Measurements from ENCODE around the gene FAM236C.
"Not testable (repeated sequence)": the region's sequence is repeated elsewhere in the genome, so short reads cannot be mapped to it uniquely, and the experiment has no call there.

Gene FAM236C

DNA sequence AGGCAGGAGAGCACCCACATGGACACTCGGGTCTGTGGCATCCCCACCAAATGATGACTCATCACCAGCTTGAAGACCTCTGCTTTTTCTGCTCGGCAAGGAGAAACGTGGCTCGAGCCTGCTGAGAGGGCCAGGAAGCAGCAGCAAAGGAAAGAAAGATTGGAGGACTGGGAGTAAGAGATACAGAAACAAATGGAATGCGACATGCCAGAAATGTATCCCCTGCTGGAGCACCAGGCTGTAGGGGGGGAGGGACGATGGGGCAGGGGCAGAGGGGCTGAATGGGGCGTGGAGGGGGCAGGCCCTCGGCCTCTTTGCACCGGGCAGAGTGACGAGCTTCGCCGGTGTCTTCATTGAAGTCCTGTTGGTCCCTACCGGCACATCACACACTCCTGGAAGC is at the start of gene FAM236C:
Gene FAM236C, plus strand, starts transcription at position 301 of the 400 bp plus-strand sequence. CDS start 100 bp downstream, outside the sequence.
- DNase-seq = not testable (repeated sequence)

- DNase-seq = not testable (repeated sequence)
Observed at GRCh38 chrX:72882898-72883297, 29.5 kb upstream of the FAM236C start.

DNA sequence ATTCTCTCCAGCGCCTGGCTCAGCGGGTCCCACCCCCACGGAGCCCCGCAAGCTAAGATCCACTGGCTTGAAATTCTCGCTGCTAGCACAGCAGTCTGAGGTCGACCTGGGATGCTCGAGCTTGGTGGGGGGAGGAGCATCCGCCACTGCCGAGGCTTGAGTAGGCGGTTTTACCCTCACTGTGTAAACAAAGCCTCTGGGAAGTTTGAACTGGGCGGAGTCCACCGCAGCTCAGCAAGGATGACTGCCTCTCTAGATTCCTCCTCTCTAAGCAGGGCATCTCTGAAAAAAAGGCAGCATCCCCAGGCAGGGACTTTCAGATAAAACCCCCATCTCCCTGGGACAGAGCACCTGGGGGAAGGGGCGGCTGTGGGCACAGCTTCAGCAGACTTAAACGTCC is 22.7 kb upstream of the FAM236C start:
- not testable (repeated sequence) for DNase-seq

DNA sequence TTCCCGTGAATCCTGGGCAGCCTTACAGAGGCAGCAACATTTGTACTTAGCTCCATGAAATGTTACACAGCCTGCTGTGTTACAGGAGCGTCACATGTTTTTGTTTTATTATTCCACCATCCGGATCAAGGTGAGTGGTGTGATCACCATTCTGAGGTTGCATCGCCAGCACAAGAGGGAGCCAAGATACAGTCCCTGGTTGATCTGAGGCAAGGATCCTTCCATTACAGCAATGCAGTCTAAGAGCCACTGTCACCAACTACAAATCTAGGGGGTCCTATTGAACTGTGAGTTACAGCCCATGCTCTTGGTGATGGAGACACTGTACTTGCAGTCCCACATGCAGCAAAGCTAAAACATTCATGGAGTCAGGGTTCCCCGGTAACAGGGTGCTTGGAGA is 3.7 kb downstream of the FAM236C start:
- DNase-seq = not testable (repeated sequence)

- not testable (repeated sequence) for DNase-seq
Observed at GRCh38 chrX:72932283-72932682, 19.9 kb downstream of the FAM236C start.

DNA sequence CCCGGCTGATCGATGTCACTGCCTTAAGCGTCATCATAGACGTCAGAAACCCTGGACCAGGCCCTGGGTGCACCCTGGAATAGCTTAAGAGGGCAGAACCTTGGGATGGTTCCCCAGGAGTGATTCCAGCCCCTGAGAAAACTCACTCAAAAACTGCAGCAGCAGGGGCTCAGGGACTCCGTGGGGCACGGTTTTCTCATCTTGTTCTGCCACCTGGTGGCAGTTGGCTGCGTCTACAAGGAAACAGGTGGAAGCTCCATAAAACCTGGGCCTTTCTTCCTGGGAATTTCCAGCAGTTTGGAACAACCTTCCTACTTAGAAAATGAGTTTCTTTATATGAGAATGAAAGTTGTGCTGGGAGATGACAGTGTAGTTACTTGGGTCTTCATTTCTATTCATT is 24.0 kb downstream of the FAM236C start:
- DNase-seq = not testable (repeated sequence)

DNA sequence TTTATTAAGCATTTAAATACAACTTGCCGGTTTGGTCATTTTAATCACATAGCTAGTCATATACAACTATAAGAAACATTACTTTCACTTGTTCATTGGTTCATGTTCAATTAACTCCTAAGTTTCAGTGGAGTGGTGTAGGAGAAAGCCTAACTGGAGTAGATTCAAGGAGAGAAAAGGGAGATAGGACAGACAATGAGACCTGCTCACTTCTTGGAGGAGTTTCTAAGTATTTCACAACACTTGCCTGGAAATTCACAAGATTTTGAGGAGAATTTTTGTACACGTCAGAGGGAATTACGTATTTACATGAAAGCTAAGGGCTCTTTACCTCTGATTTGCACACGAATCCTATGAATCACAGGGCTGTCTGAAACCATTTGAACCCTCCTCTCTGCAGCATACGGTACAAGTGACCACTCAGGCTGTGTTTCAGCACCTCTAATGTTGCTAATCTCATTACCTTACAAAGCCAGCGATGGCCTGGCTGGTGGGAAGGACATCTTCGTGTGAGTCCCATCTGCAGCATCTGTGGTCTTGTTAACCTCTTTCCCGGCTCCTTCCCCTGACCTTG is 24.6 kb downstream of the FAM236C start:
- DNase-seq = not testable (repeated sequence)

GRCh38 chrX:72937906-72938305 is 25.5 kb downstream of the FAM236C start, which contains the start of gene FAM236A:
Gene FAM236A (plus strand): TSS chrX:72938206. CDS start chrX:72938263, 57 bp downstream.
- DNase-seq = not testable (repeated sequence)

DNA sequence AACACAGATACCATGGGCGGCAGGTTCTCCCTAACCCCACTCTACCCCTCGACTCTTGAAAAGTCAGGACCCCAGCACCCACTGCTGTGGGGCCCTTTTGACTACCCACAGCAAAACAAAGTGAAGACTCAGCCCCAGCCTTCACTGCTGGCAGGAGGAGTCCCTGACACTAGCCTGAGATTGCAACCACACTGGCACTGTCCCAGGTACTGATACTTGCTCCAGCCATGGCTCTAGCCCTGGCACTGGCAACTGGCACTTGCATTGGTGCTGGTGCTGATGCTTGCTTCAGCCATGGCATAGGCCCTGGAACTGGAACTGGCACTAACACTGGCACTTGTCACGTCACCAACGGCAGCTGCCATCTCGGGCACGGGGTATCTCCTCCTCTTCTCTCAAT is 29.9 kb downstream of the FAM236C start:
- not testable (repeated sequence) for DNase-seq

DNA sequence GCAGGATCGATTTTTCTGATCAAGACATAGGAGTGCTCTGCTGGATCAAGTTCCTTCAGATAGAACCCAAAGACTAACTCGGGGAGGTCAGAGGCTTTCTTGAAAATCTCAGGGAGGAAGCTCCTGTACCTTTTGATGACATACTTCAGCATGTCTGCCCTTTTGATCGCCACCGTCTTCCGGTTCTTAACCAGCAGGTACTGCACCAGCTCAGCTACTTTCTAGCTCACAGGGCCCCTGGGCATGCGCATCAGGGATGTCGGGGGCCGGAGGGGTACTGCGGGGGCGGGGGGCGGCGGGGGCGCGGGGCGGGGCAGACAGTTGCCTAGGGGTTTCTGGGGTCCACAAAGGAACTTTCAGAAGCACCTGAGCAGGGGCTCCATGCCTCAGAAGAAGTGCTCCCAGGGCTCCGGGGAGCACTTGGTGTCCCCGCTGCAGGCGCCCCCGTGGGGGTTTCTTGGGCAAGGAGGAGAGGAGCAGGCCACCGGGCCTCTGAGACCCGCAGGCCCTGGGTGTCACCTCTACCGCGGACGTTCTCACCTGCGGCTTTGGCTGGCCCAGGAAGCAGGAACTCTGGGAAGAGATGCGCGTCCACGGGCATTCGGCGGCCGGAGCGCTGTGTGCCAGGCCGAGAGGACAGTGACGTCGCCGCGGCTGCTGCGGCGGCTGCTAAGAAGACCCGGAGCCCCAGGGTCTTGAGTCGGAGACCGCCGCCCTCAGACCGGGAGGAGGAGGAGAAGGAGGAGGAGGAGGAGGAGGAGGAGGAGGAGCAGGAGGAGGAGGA is 30.8 kb downstream of the FAM236C start:
- not testable (repeated sequence) for DNase-seq

- not testable (repeated sequence) for DNase-seq
Observed at GRCh38 chrX:72943819-72944169, 31.4 kb downstream of the FAM236C start, which contains the start of gene DMRTC1. Gene DMRTC1 (minus strand): TSS chrX:72943837. CDS start chrX:72875694, 68,143 bp downstream.

DNA sequence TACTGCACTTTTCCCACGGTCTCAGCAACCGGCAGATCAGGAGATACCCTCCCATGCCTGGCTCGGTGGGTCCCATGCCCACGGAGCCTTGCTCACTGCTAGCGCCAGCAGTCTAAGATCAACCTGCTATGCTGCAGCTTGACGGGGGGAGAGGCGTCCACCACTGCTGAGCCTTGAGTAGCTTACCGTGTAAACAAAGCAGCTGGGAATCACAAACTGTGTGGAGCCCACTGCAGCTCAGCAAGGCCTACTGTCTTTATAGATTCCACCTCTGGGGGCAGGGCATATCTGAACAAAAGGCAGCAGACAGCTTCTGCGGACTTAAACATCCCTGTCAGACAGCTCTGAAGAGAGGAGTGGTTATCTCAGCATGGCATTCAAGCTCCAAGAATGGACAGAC is 47.6 kb downstream of the FAM236C start:
- DNase-seq = not testable (repeated sequence)
